MM.1S (cell line): ENCODE data around the gene QSOX1.

ENCODE experiments used
- CTCF ChIP-seq: fragments of 300-600 bp; sonication (generic); IDR thresholded peaks from 2 replicates; pipeline ENCODE4 v1.5.1; 2016; ENCODE audit warnings: antibody characterized with exemption, low read length, mixed read lengths
- EZH2 ChIP-seq: fragments of 300-600 bp; sonication (generic); optimal IDR thresholded peaks from 2 replicates; pipeline ENCODE3; 2017; ENCODE audit warnings: low read depth, mild to moderate bottlenecking, antibody characterized with exemption, low read length, mixed read lengths
- EZH2phosphoT487 ChIP-seq: fragments of 300-600 bp; sonication (generic); IDR thresholded peaks from 2 replicates; pipeline ENCODE4 v1.6.1; 2018; ENCODE audit warnings: antibody characterized with exemption, low read length

- no peak for TF ChIP-seq CTCF
- no peak for TF ChIP-seq EZH2
- no peak for TF ChIP-seq EZH2phosphoT487
Observed at GRCh38 chr1:180251526-180252305, 97.0 kb downstream of the QSOX1 start.
